ELR (cell line): ENCODE measurements around the gene HDX.
"Not testable (repeated sequence)": the region's sequence is repeated elsewhere in the genome, so short reads cannot be mapped to it uniquely, and the experiment has no call there.

Experiments used
- DNase-seq: peaks from one replicate; pipeline ENCODE4 v3.0.0-alpha.2; 2015; ENCODE audit warnings: low read depth

The HDX gene

GRCh38 chrX:84339507-84340364, 162.5 kb downstream of the HDX start:
- DNase-seq = peak; percentile 47

GRCh38 chrX:84336646-84337045, 165.6 kb downstream of the HDX start:
- no peak for DNase-seq

- no peak for DNase-seq
These were observed 167.1 kb downstream of the HDX start for GRCh38 chrX:84335121-84335520.

GRCh38 chrX:84322083-84322827, 180.0 kb downstream of the HDX start:
- DNase-seq = no peak

GRCh38 chrX:84320614-84321013, 181.6 kb downstream of the HDX start:
- DNase-seq = no peak

GRCh38 chrX:84320023-84320422, 182.2 kb downstream of the HDX start:
- no peak for DNase-seq

GRCh38 chrX:84318661-84319060, 183.6 kb downstream of the HDX start:
- DNase-seq = no peak

- not testable (repeated sequence) for DNase-seq
These were observed 186.3 kb downstream of the HDX start for GRCh38 chrX:84315946-84316345.
